NCI-H69 (cell line): ENCODE data around the gene IFNA21.
"Not testable (repeated sequence)": the region's sequence is repeated elsewhere in the genome, so short reads cannot be mapped to it uniquely, and the experiment has no call there.

Experiments
- DNase-seq: peaks from one replicate; lab custom pipeline; 2025; lab: John Stamatoyannopoulos, UW

The IFNA21 gene

GRCh38 chr9:21166560-21166959 lies at the start of gene IFNA21:
IFNA21 (minus strand) TSS chr9:21166660; CDS start chr9:21166612, 48 bp downstream.
- DNase-seq: not testable (repeated sequence)

GRCh38 chr9:21213411-21214326 lies 47.2 kb upstream of the IFNA21 start:
- peak; percentile 18 for DNase-seq

- DNase-seq: not testable (repeated sequence)
These were observed 45.7 kb upstream of the IFNA21 start for GRCh38 chr9:21212160-21212559.

GRCh38 chr9:21210782-21211181 lies 44.3 kb upstream of the IFNA21 start:
- not testable (repeated sequence) for DNase-seq

GRCh38 chr9:21210311-21210710 lies 43.9 kb upstream of the IFNA21 start:
- no peak for DNase-seq

- not testable (repeated sequence) for DNase-seq
These were observed 40.6 kb upstream of the IFNA21 start, which contains the start of gene IFNA10 for GRCh38 chr9:21207043-21207442. IFNA10 (minus strand) TSS chr9:21207143; CDS start chr9:21207097, 46 bp downstream.

- DNase-seq: no peak
These were observed 38.7 kb upstream of the IFNA21 start for GRCh38 chr9:21205204-21205603.

- DNase-seq: not testable (repeated sequence)
These were observed 35.6 kb upstream of the IFNA21 start, which contains the start of gene IFNA7 for GRCh38 chr9:21202105-21202504. IFNA7 (minus strand) TSS chr9:21202205; CDS start chr9:21202165, 40 bp downstream.

GRCh38 chr9:21194867-21195776 lies 28.7 kb upstream of the IFNA21 start:
- DNase-seq: peak; percentile 41

GRCh38 chr9:21187487-21187886 lies 21.0 kb upstream of the IFNA21 start, which contains the start of gene IFNA4:
IFNA4 (minus strand) TSS chr9:21187587; CDS start chr9:21187531, 56 bp downstream.
- not testable (repeated sequence) for DNase-seq

GRCh38 chr9:21182810-21183736 lies 16.6 kb upstream of the IFNA21 start:
- peak; percentile 14 for DNase-seq

- no peak for DNase-seq
These were observed 8.2 kb upstream of the IFNA21 start for GRCh38 chr9:21174671-21175070.

GRCh38 chr9:21172156-21172555 lies 5.7 kb upstream of the IFNA21 start:
- DNase-seq: no peak

GRCh38 chr9:21171351-21171750 lies 4.9 kb upstream of the IFNA21 start:
- DNase-seq: no peak

- no peak for DNase-seq
These were observed 944 bp downstream of the IFNA21 start for GRCh38 chr9:21165516-21165915.

- DNase-seq: peak; percentile 7
These were observed 6.3 kb downstream of the IFNA21 start for GRCh38 chr9:21160178-21160577.

- no peak for DNase-seq
These were observed 11.0 kb downstream of the IFNA21 start for GRCh38 chr9:21155501-21155900.

GRCh38 chr9:21154018-21154608 lies 12.3 kb downstream of the IFNA21 start:
- DNase-seq: peak; percentile 39

- DNase-seq: no peak
These were observed 13.0 kb downstream of the IFNA21 start for GRCh38 chr9:21153336-21154017.

GRCh38 chr9:21144603-21145002 lies 21.9 kb downstream of the IFNA21 start:
- no peak for DNase-seq
